ENCODE results near the gene GNAL.
A peak's percentile ranks its signal among the peaks of the same experiment; 100 is the strongest.
"Not testable (repeated sequence)": the region's sequence is repeated elsewhere in the genome, so short reads cannot be mapped to it uniquely, and the experiment has no call there.

The GNAL gene

GRCh38 chr18:11880586-11881304 lies 191.7 kb downstream of the GNAL start:
- DNase-seq: no peak

DNA sequence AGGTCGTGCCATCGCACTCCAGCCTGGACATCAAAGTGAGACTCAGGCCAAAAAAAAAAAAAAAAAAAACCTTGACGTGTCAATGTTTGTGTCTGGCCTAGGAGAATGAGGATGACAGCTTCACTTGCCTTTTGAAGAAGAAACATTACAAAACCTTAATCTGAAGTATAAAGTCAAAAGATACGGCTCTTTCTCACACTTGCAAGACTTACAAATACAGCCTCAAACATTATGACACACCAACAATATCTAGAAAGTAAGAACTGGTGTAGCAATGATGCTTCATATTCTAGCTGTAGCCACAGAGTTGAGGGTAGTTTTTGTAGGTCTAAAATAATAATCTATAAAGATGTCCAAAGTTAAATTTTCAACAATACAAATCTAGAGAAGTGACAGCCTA lies 193.6 kb downstream of the GNAL start:
- peak in 1 of 2 donors; percentile 13 for DNase-seq

GRCh38 chr18:11883153-11883552 lies 194.1 kb downstream of the GNAL start:
- DNase-seq: peak; percentile 69 to 90

DNA sequence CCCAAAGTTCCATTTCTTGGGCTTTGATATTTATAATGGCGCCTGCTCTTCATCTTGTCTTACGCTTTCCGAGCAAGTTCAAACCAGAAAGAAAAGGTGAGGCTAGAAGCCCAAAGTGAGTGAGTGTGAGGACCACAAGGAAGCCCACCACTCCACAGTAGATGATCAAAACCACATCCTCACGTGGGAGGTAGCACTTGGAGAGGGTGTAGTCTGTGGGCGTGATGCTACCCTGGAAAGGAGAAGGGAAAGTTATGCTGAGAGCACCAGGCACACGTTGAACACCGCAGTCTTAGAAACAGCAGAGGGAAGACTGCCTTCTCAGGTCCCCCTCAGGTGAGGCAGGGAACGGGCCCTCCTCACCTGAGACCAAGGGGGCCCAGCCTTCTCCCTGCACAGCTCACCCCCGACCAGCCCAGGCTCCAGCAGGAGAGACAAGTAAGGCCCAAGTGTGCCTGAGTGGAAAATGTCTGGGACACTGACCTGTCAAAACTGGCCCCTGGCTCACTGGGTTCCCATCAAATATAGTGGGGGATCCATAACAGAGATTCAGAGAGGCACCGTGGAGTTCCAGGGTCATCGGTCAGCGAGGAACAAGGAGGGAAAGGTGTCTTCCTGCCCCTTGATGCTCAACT lies 195.4 kb downstream of the GNAL start:
- DNase-seq: no peak

DNA sequence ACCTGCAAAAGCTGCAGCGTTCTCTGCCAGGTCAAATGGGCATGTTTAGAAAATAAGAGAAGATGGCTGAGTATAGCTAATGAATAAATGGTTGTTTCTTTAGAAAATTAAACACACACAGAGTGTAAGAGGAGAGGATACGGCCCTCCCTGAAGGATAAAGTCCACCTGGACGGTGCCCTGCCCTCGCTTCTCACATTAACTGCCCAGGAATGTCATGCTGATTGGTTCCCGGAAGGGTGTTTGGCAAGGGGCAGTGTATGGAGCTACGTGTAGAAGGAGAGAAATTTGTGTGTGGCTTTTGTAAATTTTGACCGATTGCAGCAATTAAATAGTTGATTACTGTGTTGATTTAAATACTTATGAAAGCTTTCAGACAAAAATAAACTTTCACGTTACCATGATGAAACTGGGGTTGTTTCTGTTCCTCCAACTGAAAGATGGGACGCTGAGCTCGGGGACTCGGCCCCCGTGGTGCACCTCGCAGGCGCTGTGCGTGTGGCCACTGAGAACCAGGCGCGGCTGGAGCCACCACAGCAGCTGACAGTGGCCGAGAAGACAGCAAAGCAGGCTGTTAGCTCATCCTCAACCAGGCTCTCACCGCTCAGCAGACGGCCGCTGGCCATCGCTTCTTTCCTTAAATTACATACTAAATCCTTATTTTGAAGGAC lies 196.3 kb downstream of the GNAL start:
- DNase-seq: peak; percentile 73 to 82

DNA sequence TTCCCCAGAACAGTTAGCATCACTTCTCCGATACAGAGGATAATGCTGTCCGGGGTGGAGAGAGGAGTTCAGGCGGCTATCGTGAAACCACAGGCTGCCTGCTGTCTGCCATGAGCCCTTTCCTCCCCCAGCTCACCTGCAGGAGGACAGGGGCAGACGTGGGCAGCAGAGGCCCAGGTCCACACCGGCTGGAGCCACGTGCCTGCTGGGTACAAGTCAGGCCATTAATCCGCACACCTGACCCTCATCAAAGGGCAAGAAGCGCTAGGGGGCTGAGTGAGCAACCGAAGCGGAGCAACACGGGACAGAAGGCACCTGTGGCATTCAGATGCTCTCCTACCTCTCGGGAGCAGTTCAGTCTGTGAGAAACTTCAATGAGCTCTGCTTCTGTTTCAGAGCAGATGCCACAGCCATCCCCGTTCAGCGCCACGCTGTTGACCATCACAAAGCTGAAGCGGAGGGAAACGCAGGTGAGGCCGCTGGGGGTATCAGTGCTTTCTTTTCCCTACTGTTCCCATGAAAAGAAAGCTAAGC lies 197.6 kb downstream of the GNAL start:
- DNase-seq: no peak

DNA sequence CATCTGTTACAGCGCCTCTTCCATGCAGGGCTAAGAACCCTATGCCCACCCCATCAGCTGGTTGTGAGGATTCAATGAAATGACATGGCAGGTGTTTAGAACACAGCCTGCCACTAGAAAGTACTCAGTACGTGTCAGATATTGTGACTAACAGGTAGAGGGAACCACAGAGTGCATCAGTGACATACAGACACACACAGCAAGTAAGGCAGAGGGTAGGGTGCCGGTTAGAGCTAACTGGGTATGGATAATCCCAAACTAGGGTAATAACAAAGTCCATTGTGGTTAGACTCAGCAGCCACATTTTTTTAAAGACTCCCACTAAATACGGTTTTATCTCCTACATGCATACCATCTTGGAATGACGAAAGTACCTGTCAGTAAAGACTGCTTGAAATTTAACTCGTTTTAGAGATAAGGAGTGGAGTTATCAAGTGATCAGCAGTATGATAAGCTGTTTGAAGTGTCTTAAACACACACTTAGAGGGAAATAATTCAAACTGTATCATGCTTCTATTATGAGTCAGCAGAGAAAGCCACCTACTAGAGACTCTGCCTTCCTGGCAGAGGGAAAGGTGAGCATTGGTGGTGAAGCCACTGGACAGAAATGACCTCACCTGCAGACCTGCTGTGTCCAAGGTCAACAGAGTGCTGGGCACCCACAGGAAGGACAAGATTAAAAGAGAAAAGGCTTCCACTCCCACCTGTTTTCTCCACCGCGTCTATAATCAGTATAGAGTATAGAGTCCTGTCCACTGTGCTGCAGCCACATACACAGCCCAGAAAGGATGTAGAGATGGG lies 198.5 kb downstream of the GNAL start:
- no peak for DNase-seq

- DNase-seq: no peak
These were observed 199.7 kb downstream of the GNAL start for GRCh38 chr18:11888726-11889125.

DNA sequence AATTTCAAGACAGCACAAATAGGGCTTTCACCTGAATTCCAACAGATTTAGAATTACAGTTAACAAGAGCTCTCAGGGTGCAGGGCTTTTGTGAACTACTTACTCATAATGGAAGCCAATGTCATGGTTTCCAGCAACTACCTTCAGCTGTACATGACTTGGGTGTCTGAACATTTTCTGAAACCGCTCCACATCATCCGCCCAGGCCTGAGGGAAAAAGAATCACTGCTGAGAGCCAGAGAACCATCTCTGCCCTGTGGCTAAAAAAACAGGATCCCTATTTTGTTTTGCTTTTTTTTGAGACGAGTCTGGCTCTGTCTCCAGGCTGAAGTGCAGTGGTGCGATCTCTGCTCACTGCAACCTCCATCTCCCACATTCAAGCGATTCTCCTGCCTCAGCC lies 200.2 kb downstream of the GNAL start:
- DNase-seq: no peak

DNA sequence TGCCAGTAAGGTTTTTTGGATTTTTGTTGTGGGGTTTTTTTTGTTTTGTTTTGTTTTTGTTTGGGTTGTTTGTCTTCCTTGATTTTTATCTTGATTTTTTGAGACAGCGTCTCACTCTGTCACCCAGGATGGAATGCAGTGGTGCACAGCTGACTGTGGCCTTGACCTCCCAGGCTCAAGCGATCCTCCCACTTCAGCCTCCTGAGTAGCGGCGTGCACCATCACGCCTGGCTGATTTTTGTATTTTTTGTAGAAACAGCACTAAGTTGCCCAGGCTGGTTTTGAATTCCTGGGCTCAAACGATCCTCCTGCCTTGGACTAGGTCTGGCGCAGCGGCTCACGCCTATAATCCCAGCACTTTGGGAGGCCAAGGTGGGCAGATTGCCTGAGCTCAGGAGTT lies 202.7 kb downstream of the GNAL start:
- DNase-seq: no peak

- DNase-seq: not testable (repeated sequence)
These were observed 203.4 kb downstream of the GNAL start for GRCh38 chr18:11892438-11892837.

- DNase-seq: no peak
These were observed 208.7 kb downstream of the GNAL start for GRCh38 chr18:11897781-11898180.

DNA sequence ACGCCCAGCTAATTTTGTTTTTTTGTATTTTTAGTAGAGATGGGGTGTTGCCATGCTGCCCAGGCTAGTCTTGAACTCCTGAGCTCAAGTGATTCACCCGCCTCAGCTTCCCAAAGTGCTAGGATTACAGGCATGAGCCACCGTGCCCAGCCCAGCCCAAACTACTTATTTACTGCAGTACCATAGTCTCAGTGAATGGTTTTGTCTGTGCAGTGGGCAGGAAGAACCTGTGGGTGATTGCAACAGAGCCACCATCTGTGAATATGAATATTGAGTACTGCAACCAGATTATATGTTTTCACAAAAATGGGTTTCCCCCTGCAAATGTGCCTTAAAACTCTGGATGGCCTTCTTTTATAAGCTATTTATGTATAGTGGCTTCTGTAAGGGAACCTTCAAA lies 210.0 kb downstream of the GNAL start:
- no peak for DNase-seq

DNA sequence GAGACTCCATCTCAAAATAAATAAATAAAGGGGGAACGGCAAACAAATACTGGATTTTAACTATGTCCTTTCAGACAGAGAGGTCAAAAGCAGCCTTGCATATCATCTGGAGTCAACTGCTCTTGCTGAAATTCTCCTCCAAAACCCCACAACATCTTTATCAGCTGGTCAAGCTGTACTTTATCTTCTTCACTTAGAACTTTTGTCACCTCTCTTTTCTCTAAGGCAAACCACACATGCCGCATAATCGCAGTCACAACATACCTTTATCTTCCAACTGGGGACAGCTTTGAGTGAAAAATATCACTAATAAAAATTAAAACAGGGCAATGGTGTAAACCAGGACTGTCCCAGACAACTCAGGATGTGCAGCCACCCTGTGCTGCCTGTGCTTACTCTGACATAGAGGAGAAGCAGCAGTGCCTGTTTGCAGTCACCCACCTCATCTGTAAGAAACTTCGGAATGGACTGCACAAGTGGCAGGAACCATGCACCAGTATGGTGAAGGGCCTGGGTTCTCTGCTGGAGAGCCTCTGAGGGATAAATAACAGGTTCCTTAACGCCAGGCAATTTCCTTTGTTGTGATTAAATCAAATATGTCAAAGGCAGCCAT lies 212.9 kb downstream of the GNAL start:
- DNase-seq: no peak

GRCh38 chr18:11902522-11903292 lies 213.6 kb downstream of the GNAL start:
- DNase-seq: no peak

DNA sequence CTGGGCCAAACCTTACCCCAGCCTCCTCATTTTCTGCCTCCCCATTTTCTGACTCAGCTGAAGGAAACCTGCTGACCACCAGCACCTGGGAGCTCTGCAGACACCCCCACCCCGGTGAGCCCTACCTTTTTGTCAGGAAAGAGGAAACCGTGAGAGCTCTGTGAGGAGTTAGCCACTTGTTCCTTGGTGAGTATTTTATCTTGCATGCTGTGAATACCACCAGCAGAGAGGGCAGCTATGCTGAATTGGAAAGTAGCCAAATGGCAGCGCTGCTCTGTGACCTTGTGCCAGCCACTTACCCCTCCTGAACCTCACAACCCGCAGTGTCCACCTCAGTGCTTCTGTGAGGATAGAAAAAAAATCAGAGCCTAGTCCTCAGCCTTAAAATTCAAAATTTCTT lies 216.5 kb downstream of the GNAL start:
- DNase-seq: no peak

- DNase-seq: no peak
These were observed 217.1 kb downstream of the GNAL start for GRCh38 chr18:11906176-11906575.

DNA sequence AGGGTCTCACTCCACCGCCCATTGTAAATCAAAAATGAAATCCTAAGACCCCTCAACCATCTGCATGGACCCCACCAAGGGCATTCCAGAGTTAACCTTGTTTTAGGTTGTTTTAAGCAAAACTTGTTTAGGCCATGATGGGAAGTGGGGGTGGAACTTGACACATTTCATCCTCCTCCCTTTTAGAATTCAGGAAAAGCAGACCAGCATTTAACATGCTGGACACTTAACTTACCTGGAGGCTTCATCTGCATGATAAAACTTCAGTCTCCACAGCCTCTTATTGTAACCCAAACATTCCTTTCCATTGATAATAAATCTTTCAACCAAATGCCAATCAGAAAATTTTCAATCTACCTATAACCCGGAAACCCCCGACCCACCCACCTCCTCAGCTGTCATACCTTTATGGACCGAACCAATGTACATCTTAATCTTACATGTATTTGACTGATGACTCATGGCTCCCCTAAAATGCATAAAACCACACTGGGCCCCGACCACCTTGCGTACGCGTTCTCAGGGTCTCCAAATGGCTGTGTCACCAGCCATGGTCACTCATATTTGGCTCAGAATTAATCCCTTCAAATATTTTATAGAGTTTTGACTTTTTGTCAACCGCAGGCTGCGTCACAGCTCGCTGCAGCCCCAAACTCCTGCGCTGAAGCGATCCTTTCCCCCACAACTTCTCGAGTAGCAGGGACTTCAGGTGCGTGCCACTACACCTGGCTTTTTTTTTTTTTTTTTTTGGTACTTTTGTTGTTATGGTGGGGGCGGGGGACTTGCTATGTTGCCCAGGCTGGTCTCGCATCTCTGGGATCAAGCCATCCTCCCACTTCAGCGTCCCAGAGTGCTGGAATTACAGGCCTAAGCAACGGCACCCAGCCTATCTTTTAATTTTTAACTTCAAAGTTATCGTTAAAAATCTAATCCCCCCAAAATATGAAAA lies 218.1 kb downstream of the GNAL start:
- no peak for DNase-seq

DNA sequence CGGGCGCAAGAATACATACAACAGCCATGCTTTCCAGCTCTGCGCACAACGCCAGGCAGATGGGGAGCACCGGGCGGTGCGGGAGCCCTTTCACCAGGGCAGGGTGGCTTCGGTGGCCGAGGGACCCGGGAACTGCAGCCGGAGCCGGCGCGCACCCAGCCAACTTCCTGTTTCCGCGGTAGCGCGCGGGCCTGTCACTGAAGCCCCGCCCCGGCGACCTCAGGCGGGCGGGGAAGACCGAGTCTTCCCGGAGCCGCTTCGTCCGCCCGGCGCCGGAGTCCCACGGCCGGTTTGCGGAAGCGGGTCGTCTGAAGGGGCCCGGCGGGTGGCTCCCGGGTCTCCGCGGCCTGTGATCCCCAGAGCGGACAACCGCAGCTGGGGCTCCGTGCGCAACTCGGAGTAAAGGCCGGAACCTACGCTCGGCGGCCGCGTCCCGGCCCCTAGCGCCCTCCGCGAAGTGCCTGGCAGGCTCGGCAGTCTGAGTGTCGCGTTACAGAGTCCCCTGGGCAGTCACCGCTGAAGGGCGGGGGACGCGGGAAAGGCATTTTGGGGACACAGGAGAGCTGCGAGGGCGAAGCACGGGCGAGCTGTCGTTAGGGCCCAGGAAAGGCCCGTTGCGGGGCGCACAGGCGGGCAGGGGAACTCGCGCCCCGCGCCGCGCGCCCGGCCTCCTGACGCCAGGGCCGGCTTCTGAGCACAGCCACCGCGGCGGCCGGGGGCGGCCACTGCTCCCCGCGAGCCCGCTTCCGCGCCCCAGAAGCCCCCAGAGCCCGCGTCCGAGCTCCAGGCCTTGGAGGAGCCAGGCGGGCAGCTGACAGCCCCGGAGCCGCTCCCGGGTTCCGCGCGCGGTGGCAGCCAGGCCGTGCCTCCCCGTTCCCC lies 219.4 kb downstream of the GNAL start, which contains the start of gene MPPE1:
MPPE1 (minus strand) TSS at position 136 of the 879 bp plus-strand sequence. CDS start 11,053 bp downstream, outside the sequence.
- peak; percentile 92 to 95 for DNase-seq
